ENCODE measurements around the gene TRAF7. TPM values are rescaled to one million over a fixed set of nuclear protein-coding genes. Genes with fewer than 3 reads are reported as not detected.

TRAF7 gene
- total and polyA plus RNA-seq, 2 of the 8 experiments (the other 6 are each of a cell fraction or from before 2014, with no cell fraction given) = 96.8 to 148 TPM

DNA sequence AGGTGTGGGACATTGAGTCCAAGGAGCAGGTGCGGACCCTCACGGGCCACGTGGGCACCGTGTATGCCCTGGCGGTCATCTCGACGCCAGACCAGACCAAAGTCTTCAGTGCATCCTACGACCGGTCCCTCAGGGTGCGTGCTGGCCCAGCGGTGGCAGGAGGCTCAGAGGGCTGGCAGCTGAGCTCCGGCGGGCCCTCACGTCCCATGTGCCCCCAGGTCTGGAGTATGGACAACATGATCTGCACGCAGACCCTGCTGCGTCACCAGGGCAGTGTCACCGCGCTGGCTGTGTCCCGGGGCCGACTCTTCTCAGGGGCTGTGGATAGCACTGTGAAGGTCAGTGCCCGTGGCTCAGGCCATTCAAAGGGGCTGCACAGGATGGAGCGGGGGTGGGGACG, 20.5 kb downstream of the TRAF7 start:
- H3K27ac ChIP-seq (ENCODE audit: low read depth, low read length) = no peak overlapping the region
- no peak overlapping the region for H3K4me2 ChIP-seq (ENCODE audit: insufficient read depth in 1 of 2, low read depth in 2 of 2, low read length in 2 of 2)
- H3K36me3 ChIP-seq (ENCODE audit: control insufficient read depth in 2 of 4, insufficient read depth in 4 of 4, low read length in 3 of 4) = peaks cover 21 to 59% (median 33%) of the 10 kb centered on the region in 4 experiments
- no peak overlapping the region for H2AFZ ChIP-seq (ENCODE audit: low read length)
- H3K27me3 ChIP-seq (replicated peaks in 1 of 4; ENCODE audit: control insufficient read depth in 3 of 4, extremely low read depth in 1 of 4, insufficient read depth in 3 of 4, low read length in 3 of 4) = no peaks in the 10 kb centered on the region; a peak in 1 of 7 replicates
- H2AK5ac ChIP-seq (ENCODE audit: low read depth, low read length) = no peak overlapping the region
- TF ChIP-seq BACH1 (IDR thresholded peaks at IDR 0.05; ENCODE audit: low read length) (no peak), PHF8 (conservative IDR thresholded peaks at IDR 0.05; ENCODE audit: low read depth, low read length) (no peak), HDAC6 (IDR thresholded peaks at IDR 0.05; ENCODE audit: low read depth, low read length) (no peak), KDM1A (IDR thresholded peaks at IDR 0.05; ENCODE audit: borderline replicate concordance, low read length) (no peak)
- CTCF ChIA-PET (ENCODE audit: partially characterized antibody) = interaction anchor here (0.8 kb wide), 1 partner anchor 494 kb away, joined by 5 read pairs; no protein-coding TSS in a partner anchor
- no peak overlapping the region for H2BK120ac ChIP-seq (replicated peaks; ENCODE audit: low read depth, low read length)
- H3K4me3 ChIP-seq (ENCODE audit: extremely low read depth in 1 of 4, insufficient read depth in 2 of 4, low read depth in 3 of 4, low read length in 4 of 4) = no peak overlapping the region
- H3K56ac ChIP-seq (replicated peaks; ENCODE audit: insufficient read length, low read depth, low read length) = no peak overlapping the region
- H3K9ac ChIP-seq (replicated peaks in 1 of 4; ENCODE audit: extremely low read depth in 1 of 4, low read depth in 3 of 4, low read length in 3 of 4) = no peak overlapping the region
- no peak for DNase-seq (ENCODE audit: low read depth in 1 of 2, low spot score in 2 of 2)
- no peaks in the 10 kb centered on the region for H3K79me2 ChIP-seq (ENCODE audit: control insufficient read depth in 1 of 2, insufficient read depth in 2 of 2, low read length in 2 of 2)
- WGBS, 2 experiments (ENCODE audit: extremely low coverage in 1 of 2, insufficient coverage in 1 of 2, insufficient read length in 1 of 2, insufficient replicate concordance in 2 of 2, low coverage in 1 of 2, low lambda C conversion rate in 2 of 2, missing lambda C conversion rate in 1 of 2) = 100% methylated on average over 23 of the region's 23 CpGs; no CpG with 5 or more reads in 1 of the 2 experiments
- no peak overlapping the region for H4K8ac ChIP-seq (ENCODE audit: extremely low read depth, insufficient read depth, low read length)
- H3K9me3 ChIP-seq (ENCODE audit: insufficient read depth in 2 of 2, low read depth in 1 of 2, low read length in 1 of 2) = no peaks in the 10 kb centered on the region
- no peak overlapping the region for H2BK15ac ChIP-seq (ENCODE audit: low read length)
- FAIRE-seq = no peak
- no peak overlapping the region for H2BK12ac ChIP-seq (ENCODE audit: low read depth, low read length)
- H4K91ac ChIP-seq (replicated peaks; ENCODE audit: insufficient read length, low read length) = no peak overlapping the region
- no peaks in the 10 kb centered on the region for H3K79me1 ChIP-seq (ENCODE audit: low read depth, low read length)
- no peak overlapping the region for H3K18ac ChIP-seq (ENCODE audit: extremely low read depth, low read length)
- no peak overlapping the region for H4K5ac ChIP-seq (ENCODE audit: insufficient read length, low read depth, low read length)
- POLR2A ChIA-PET (ENCODE audit: partially characterized antibody) = interaction anchor here (13.5 kb wide), 1 partner anchor 19 kb away, joined by 312 read pairs; the partner anchor contains the start of gene TRAF7
- no peaks in the 10 kb centered on the region; the same call in 1 of the 2 replicates for H3K23me2 ChIP-seq (ENCODE audit: low read depth, low read length)
- no peaks in the 10 kb centered on the region; a peak in 1 of 7 replicates for H3K4me1 ChIP-seq (replicated peaks in 1 of 4; ENCODE audit: control insufficient read depth in 3 of 4, insufficient read depth in 4 of 4, low read length in 3 of 4)
- no peak overlapping the region for H2BK20ac ChIP-seq (ENCODE audit: low read length)
- H4K20me1 ChIP-seq (replicated peaks in 1 of 2; ENCODE audit: control insufficient read depth in 1 of 2, insufficient read depth in 2 of 2, low read length in 2 of 2) = peaks cover 2 to 24% of the 10 kb centered on the region in 2 experiments
- no peak overlapping the region for H3K14ac ChIP-seq (ENCODE audit: insufficient read length)
- H3K4ac ChIP-seq (replicated peaks; ENCODE audit: insufficient read length, low read depth, low read length) = no peak overlapping the region
- no peak overlapping the region for H3K23ac ChIP-seq (ENCODE audit: insufficient read length)
- H2BK5ac ChIP-seq (ENCODE audit: low read depth, low read length) = no peak overlapping the region
